Measurements from ENCODE around the gene GET4.
"Not testable (repeated sequence)": the region's sequence is repeated elsewhere in the genome, so short reads cannot be mapped to it uniquely, and the experiment has no call there.

Gene GET4

DNA sequence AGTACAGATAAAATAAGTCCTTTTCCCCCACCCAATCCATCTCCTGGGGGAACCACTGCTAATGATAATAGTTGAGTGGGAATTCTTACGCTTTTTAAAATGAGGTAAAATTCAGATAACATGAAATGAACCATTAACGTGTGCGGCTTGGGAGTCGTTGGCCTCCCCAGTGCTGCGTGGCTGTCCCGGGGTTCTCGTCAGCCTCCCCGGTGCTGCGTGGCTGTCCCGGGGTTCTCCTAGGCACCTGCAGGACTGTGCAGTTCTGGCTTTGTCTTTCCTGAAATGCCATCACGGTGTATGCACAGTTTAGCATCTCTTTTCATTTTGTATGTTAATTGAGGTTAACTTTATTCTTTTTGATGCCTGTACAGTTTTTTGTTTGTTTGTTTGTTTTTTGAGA lies 30.6 kb upstream of the GET4 start:
- H3K36me3 ChIP-seq (ENCODE audit: control insufficient read depth, insufficient read depth, low read length), result peaks cover 89% of the 10 kb centered on the region
- 93 to 94% methylated on average over 11 of the region's 11 CpGs for WGBS, 2 experiments (ENCODE audit: insufficient coverage in 2 of 2)
- no peaks in the 10 kb centered on the region for H3K9me3 ChIP-seq (ENCODE audit: control insufficient read depth, low read length)
- no peak overlapping the region for H3K4me3 ChIP-seq (ENCODE audit: extremely low read depth, insufficient read depth, low read length, poor library complexity, severe bottlenecking)
- no peaks in the 10 kb centered on the region for H3K4me1 ChIP-seq (ENCODE audit: control insufficient read depth, insufficient read depth, low read length, poor library complexity, severe bottlenecking)
- no peak overlapping the region for H3K27ac ChIP-seq (ENCODE audit: low read depth, low read length, severe bottlenecking)

DNA sequence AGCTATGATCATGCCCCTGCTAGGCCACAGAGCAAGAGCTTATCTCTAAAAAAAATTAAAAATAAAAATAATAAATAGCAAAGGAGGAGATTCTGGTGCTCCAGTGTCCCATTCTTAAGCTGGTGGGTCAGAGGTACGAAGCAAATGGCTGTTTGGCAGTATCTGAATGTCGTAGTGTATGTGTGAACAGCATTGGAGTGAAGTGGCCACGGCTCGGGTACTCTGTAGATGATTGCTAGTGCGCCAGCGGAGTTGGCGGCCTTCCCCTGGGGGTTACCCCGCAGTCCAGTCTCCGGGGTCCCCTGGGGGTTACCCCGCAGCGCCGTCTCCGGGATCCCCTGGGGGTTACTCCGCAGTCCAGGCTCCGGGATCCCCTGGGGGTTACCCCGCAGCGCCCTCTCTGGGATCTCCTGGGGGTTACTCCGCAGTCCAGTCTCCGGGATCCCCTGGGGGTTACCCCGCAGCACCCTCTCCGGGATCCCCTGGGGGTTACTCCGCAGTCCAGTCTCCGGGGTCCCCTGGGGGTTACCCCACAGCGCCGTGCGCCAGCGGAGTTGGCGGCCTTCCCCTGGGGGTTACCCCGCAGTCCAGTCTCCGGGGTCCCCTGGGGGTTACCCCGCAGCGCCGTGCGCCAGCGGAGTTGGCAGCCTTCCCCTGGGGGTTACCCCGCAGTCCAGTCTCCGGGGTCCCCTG lies 29.2 kb upstream of the GET4 start:
- H3K4me3 ChIP-seq (ENCODE audit: extremely low read depth, insufficient read depth, low read length, poor library complexity, severe bottlenecking); H3K4me1 ChIP-seq (ENCODE audit: control insufficient read depth, insufficient read depth, low read length, poor library complexity, severe bottlenecking); H3K27ac ChIP-seq (ENCODE audit: low read depth, low read length, severe bottlenecking); H3K9me3 ChIP-seq (ENCODE audit: control insufficient read depth, low read length): not testable (repeated sequence)
- 87 to 97% methylated on average over 9 to 20 of the region's 37 CpGs for WGBS, 2 experiments (ENCODE audit: insufficient coverage in 2 of 2)
- peaks cover 88% of the 10 kb centered on the region for H3K36me3 ChIP-seq (ENCODE audit: control insufficient read depth, insufficient read depth, low read length)

DNA sequence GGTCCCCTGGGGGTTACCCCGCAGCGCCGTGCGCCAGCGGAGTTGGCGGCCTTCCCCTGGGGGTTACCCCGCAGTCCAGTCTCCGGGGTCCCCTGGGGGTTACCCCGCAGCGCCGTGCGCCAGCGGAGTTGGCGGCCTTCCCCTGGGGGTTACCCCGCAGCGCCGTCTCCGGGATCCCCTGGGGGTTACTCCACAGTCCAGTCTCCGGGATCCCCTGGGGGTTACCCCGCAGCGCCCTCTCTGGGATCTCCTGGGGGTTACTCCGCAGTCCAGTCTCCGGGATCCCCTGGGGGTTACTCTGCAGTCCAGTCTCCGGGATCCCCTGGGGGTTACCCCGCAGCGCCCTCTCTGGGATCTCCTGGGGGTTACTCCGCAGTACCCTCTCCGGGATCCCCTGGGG lies 28.6 kb upstream of the GET4 start:
- H3K4me1 ChIP-seq (ENCODE audit: control insufficient read depth, insufficient read depth, low read length, poor library complexity, severe bottlenecking); H3K4me3 ChIP-seq (ENCODE audit: extremely low read depth, insufficient read depth, low read length, poor library complexity, severe bottlenecking); H3K27ac ChIP-seq (ENCODE audit: low read depth, low read length, severe bottlenecking); H3K9me3 ChIP-seq (ENCODE audit: control insufficient read depth, low read length): not testable (repeated sequence)
- WGBS, 2 experiments (ENCODE audit: insufficient coverage in 2 of 2), result 82 to 97% methylated on average over 6 to 19 of the region's 28 CpGs
- H3K36me3 ChIP-seq (ENCODE audit: control insufficient read depth, insufficient read depth, low read length), result peaks cover 88% of the 10 kb centered on the region

DNA sequence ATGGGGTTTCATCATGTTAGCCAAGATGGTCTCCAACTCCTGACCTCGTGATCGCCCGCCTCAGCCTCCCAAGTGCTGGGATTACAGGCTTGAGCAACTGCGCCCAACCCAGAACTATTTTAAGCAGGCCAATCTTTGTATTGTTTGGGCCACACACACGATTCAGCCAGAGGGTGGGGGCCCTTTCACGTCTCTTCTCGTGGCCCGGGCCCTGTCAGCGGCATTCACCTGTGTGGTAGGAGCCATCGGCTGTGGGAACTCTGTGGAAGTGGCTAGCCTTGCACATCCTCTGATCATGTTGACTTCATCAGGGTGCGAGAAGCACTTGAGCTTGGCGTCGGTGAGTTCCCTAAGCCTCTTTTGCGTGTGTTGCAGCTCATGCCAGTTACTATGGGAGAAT lies 27.2 kb upstream of the GET4 start:
- WGBS, 2 experiments (ENCODE audit: insufficient coverage in 2 of 2), result 93 to 94% methylated on average over 12 to 14 of the region's 14 CpGs
- Histone ChIP-seq H3K4me3 (ENCODE audit: extremely low read depth, insufficient read depth, low read length, poor library complexity, severe bottlenecking) (no peak overlapping the region), H3K9me3 (ENCODE audit: control insufficient read depth, low read length) (no peaks in the 10 kb centered on the region), H3K27ac (ENCODE audit: low read depth, low read length, severe bottlenecking) (no peak overlapping the region), H3K36me3 (ENCODE audit: control insufficient read depth, insufficient read depth, low read length) (peaks cover 88% of the 10 kb centered on the region), H3K4me1 (ENCODE audit: control insufficient read depth, insufficient read depth, low read length, poor library complexity, severe bottlenecking) (no peaks in the 10 kb centered on the region)

DNA sequence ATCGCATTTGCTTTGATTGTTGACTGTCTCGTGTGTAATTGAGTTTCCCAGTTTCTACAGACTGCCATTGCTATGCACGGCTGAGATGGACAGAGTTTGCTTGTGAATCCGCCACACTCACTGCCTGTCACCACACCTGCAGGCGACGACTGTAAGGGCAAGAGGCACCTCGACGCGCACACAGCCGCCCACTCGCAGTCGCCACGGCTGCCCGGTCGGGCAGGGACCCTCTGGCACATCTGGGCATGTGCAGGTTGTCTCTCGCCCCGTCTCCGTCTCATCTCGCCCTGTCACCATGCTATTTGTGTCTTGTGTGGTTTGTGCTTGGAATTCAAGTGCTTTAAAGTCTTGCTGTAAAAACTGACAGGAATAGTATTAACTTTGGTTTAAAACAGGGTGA lies 26.6 kb upstream of the GET4 start:
- Histone ChIP-seq H3K36me3 (ENCODE audit: control insufficient read depth, insufficient read depth, low read length) (peaks cover 88% of the 10 kb centered on the region), H3K4me1 (ENCODE audit: control insufficient read depth, insufficient read depth, low read length, poor library complexity, severe bottlenecking) (no peaks in the 10 kb centered on the region), H3K4me3 (ENCODE audit: extremely low read depth, insufficient read depth, low read length, poor library complexity, severe bottlenecking) (no peak overlapping the region), H3K27ac (ENCODE audit: low read depth, low read length, severe bottlenecking) (no peak overlapping the region), H3K9me3 (ENCODE audit: control insufficient read depth, low read length) (no peaks in the 10 kb centered on the region)
- 81 to 86% methylated on average over 6 to 19 of the region's 19 CpGs for WGBS, 2 experiments (ENCODE audit: insufficient coverage in 2 of 2)

DNA sequence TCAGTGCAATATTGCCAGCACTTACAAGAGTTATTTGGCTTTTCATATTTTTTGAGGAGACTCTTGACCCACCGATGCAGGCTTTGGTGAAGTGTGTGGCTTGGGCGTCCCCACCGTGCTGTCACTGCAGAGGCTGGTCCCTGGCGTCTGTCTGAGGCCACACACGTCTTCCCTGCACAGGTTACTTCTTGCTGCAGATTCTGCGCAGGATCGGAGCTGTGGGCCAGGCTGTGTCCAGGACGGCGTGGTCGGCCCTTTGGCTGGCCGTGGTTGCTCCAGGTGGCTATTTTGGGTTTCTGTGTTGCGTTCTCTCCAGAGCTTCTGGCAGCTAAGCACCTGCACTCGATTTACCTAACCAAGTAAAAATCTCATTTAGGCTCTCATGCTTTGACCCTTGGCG lies 25.1 kb upstream of the GET4 start:
- no peaks in the 10 kb centered on the region for H3K9me3 ChIP-seq (ENCODE audit: control insufficient read depth, low read length)
- H3K4me1 ChIP-seq (ENCODE audit: control insufficient read depth, insufficient read depth, low read length, poor library complexity, severe bottlenecking), result no peaks in the 10 kb centered on the region
- H3K27ac ChIP-seq (ENCODE audit: low read depth, low read length, severe bottlenecking), result no peak overlapping the region
- H3K4me3 ChIP-seq (ENCODE audit: extremely low read depth, insufficient read depth, low read length, poor library complexity, severe bottlenecking), result no peak overlapping the region
- peaks cover 87% of the 10 kb centered on the region for H3K36me3 ChIP-seq (ENCODE audit: control insufficient read depth, insufficient read depth, low read length)
- WGBS, 2 experiments (ENCODE audit: insufficient coverage in 2 of 2), result 92 to 95% methylated on average over 13 to 14 of the region's 14 CpGs

DNA sequence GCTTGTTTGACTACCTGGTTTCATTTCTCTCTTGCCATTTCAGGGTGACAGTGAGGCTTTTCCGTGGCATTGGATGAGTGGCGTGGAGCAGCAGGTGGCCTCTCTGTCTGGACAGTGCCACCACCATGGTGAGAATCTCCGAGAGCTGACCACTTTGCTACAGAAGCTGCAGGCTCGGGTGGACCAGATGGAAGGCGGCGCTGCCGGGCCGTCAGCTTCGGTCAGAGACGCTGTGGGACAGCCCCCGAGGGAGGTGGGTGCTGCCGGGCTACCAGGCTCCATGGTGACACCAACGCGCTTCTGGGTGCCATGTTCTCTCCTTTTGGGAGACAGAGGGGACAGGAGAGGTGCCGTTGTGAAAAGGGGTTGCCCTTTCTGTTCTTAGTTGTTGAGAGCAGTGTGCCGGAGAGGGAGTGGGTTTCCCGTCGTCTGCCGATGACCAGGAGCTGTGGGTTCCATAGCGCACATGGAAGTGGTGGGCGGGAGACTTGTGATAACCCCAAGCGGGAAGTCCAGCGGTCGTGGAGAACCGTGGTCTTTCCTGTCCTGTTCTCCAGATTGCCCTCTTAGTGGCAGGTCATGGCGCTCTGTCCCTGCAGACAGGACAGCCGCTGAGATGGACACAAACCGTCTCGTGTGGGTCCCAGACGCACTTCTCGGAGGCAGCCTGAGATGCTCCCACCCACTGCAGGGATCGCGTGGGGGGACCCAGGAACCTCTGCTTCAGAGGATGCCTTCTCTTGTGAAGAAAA lies 22.8 kb upstream of the GET4 start:
- Histone ChIP-seq H3K4me3 (ENCODE audit: extremely low read depth, insufficient read depth, low read length, poor library complexity, severe bottlenecking) (no peak overlapping the region), H3K27ac (ENCODE audit: low read depth, low read length, severe bottlenecking) (no peak overlapping the region), H3K4me1 (ENCODE audit: control insufficient read depth, insufficient read depth, low read length, poor library complexity, severe bottlenecking) (no peaks in the 10 kb centered on the region), H3K36me3 (ENCODE audit: control insufficient read depth, insufficient read depth, low read length) (peaks cover 90% of the 10 kb centered on the region), H3K9me3 (ENCODE audit: control insufficient read depth, low read length) (no peaks in the 10 kb centered on the region)
- 84 to 91% methylated on average over 32 to 33 of the region's 33 CpGs for WGBS, 2 experiments (ENCODE audit: insufficient coverage in 2 of 2)

DNA sequence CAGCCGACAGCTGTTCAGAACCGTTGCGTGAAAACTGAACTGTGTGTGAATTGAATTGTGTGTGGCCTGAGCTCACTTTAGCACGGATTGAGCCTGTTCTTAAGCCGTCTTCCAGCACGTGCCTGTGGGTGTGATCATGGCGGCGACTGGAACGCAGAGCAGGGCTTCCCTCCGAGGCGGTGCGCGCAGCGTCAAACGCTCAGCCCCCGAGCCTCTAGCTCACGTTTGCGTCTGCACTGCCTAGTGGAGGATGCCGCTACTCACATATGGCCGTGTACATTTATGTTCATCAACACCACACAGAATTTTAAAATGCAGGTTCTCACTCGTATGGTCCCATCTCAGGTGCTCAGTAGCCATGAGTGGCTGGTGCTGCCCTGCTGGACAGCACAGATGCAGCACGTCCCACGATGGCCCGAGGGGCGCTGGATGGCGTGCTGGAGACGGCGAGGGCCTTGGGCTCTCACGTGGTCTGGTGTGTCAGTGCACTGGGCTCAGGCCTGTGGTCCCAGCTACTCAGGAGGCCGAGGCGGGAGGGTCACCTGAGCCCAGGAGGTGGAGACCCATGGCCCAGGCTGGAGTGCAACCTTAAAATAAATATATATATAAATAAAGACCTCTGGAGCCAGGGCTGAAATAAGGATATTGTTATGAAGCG lies 22.1 kb upstream of the GET4 start:
- peaks cover 88% of the 10 kb centered on the region for H3K36me3 ChIP-seq (ENCODE audit: control insufficient read depth, insufficient read depth, low read length)
- H3K4me3 ChIP-seq (ENCODE audit: extremely low read depth, insufficient read depth, low read length, poor library complexity, severe bottlenecking), result no peak overlapping the region
- H3K27ac ChIP-seq (ENCODE audit: low read depth, low read length, severe bottlenecking), result no peak overlapping the region
- H3K4me1 ChIP-seq (ENCODE audit: control insufficient read depth, insufficient read depth, low read length, poor library complexity, severe bottlenecking), result peaks cover 2% of the 10 kb centered on the region
- no peaks in the 10 kb centered on the region for H3K9me3 ChIP-seq (ENCODE audit: control insufficient read depth, low read length)
- WGBS, 2 experiments (ENCODE audit: insufficient coverage in 2 of 2), result 95% methylated on average over 25 to 28 of the region's 32 CpGs

DNA sequence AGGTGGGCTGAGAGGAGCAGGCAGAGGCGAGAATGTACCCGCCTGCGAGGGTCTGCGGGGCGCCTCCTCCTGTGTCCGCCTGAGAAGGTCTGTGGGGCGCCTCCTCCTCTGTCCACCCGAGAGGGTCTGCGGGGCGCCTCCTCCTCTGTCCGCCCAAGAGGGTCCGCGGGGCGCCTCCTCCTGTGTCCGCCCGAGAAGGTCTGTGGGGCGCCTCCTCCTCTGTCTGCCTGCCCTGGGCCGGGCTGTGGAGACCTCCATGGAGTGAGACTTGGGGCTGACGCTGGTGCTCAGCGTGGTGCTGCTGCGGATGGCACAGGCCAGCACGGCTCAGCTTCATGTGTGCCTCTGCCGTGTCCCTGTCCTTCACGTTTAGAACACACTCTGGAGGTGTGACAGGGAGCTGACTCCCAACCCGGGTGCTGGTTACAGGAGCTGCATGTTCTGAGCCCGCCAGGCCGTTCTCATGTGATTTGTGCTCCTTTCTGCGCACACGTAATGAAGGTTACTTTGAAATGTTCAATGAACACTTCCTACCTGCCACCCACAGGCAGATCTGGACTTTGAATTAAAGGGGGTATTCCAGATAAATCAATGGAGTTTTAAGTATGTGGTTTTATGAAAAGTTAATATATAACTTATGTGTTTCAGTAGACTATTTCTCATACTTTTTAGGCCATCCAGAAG lies 20.5 kb upstream of the GET4 start:
- H3K36me3 ChIP-seq (ENCODE audit: control insufficient read depth, insufficient read depth, low read length), result peaks cover 88% of the 10 kb centered on the region
- 96 to 98% methylated on average over 15 to 27 of the region's 29 CpGs for WGBS, 2 experiments (ENCODE audit: insufficient coverage in 2 of 2)

DNA sequence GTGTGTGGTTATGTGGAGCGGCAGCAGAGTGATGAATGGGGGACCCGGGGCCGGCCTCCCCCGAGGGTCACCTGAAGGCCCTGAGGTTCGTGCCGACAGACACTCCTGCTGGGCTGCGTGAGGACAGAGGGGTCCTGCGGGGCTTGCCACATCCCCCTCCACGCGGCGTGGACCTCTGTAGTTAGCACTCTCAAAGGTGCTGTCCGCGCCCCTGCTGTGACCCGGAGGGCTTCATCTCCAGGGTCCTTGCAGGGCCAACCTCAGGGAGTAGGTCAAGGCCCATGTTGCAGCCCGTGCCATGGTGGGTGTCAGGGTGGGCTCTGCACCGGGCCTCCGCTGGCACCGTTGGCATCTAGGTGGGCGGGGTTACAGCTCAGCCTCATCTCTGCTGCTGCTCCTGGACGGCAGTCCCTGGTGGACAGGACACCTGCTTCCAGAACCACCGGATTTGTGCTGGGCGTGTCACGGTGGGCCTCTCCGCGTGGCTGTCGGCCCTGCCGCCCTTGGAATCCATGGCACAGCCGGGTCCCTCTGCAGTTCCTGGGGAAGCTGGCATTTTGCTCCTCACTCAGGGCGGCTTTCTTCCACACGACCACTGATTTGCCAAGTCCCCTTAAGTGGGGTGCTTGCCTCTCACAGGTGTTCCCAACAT lies 19.8 kb upstream of the GET4 start:
- Histone ChIP-seq H3K36me3 (ENCODE audit: control insufficient read depth, insufficient read depth, low read length) (peaks cover 93% of the 10 kb centered on the region), H3K4me3 (ENCODE audit: extremely low read depth, insufficient read depth, low read length, poor library complexity, severe bottlenecking) (no peak overlapping the region), H3K9me3 (ENCODE audit: control insufficient read depth, low read length) (no peaks in the 10 kb centered on the region), H3K27ac (ENCODE audit: low read depth, low read length, severe bottlenecking) (no peak overlapping the region), H3K4me1 (ENCODE audit: control insufficient read depth, insufficient read depth, low read length, poor library complexity, severe bottlenecking) (peaks cover 2% of the 10 kb centered on the region)
- WGBS, 2 experiments (ENCODE audit: insufficient coverage in 2 of 2), result 92 to 94% methylated on average over 27 to 30 of the region's 30 CpGs

More for the DNA sequence above, 20.5 kb upstream of the GET4 start:
- Histone ChIP-seq H3K4me1 (ENCODE audit: control insufficient read depth, insufficient read depth, low read length, poor library complexity, severe bottlenecking) (peaks cover 2% of the 10 kb centered on the region), H3K4me3 (ENCODE audit: extremely low read depth, insufficient read depth, low read length, poor library complexity, severe bottlenecking) (no peak overlapping the region), H3K9me3 (ENCODE audit: control insufficient read depth, low read length) (no peaks in the 10 kb centered on the region), H3K27ac (ENCODE audit: low read depth, low read length, severe bottlenecking) (no peak overlapping the region)

Measured in mesodermal cell (in vitro differentiated cells).